ENCODE measurements around the gene HOXA7.

The HOXA7 gene

GRCh38 chr7:27145165-27145913, 11.1 kb downstream of the HOXA7 start:
- TF ChIP-seq SIN3A (IDR thresholded peaks at IDR 0.05; ENCODE audit: borderline replicate concordance, insufficient read depth, low read length) (no peak), FOXP2 (optimal IDR thresholded peaks at IDR 0.05; ENCODE audit: borderline replicate concordance, extremely low read depth, extremely low read length, insufficient read depth) (no peak), REST (IDR thresholded peaks at IDR 0.05; ENCODE audit: insufficient read depth in 1 of 2, low read depth in 2 of 2, low read length in 2 of 2) (no peak), TAF1 (IDR thresholded peaks at IDR 0.05; ENCODE audit: borderline replicate concordance, insufficient read depth, low read length) (no peak), POLR2AphosphoS5 (IDR thresholded peaks at IDR 0.05; ENCODE audit: low read depth, low read length) (no peak)

DNA sequence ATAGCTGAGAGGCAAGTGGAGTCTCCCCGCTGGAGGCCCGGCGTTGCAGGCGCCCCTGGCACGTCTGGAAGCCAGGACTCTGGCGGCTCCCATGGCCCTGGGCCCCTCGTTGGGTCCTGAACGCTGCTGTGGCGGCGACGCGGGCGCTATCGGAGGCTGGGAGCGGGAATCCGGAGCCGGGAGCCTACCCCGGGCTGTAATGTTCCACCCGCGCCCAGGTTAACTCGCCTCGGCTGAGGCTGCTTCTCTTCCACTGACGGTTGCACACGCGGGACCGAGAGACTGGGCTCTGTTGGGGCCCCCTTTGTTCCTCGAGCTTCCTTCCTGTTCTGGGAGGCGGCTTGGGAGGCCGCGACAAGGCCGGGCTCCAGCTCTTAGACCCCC, 11.7 kb downstream of the HOXA7 start:
- TF ChIP-seq FOXP2 (optimal IDR thresholded peaks at IDR 0.05; ENCODE audit: borderline replicate concordance, extremely low read depth, extremely low read length, insufficient read depth) (no peak), REST (IDR thresholded peaks at IDR 0.05; ENCODE audit: insufficient read depth in 1 of 2, low read depth in 2 of 2, low read length in 2 of 2) (no peak), TAF1 (IDR thresholded peaks at IDR 0.05; ENCODE audit: borderline replicate concordance, insufficient read depth, low read length) (no peak), SIN3A (IDR thresholded peaks at IDR 0.05; ENCODE audit: borderline replicate concordance, insufficient read depth, low read length) (no peak), POLR2AphosphoS5 (IDR thresholded peaks at IDR 0.05; ENCODE audit: low read depth, low read length) (no peak)

DNA sequence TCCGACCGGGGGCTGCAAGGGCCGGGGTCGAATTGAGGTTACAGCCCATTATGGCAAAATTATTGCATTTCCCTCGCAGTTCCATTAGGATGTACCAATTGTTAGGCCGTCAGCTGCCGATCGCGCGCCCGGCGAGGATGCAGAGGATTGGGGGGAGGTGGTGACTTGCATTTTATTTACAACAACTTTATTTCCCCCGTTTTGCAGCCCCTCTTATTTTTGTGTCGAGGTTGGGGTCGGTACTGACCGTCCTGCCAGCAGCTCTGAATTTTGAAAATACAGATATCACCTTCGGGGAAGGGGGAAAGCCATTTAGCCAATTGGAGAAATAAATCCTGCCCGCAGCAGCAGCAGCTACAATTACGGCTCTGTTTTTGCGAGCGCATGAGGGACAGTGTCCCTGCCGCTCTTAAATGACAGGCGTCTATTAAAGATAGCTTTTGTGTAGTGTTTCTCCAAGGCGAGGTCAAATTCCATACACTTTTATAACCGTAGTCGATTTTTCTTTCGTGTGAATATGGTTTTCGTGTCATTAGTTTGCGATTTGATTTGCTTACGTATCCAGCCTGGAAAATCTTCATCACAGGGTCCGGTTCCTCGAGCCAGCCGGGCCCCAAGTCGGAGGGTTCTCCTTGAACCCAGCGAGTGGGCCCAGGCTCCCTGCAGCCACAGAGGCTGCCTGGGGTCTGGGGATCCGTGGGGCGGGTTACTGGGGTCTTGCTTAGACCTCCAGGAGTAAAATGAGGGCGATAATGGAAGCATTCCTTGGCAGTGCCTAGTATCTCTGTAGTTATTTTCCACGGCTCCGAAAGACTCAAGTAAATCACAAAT, 12.3 kb downstream of the HOXA7 start:
- no peak for TF ChIP-seq REST (IDR thresholded peaks at IDR 0.05; ENCODE audit: insufficient read depth in 1 of 2, low read depth in 2 of 2, low read length in 2 of 2)
- no peak for TF ChIP-seq SIN3A (IDR thresholded peaks at IDR 0.05; ENCODE audit: borderline replicate concordance, insufficient read depth, low read length)
- TF ChIP-seq POLR2AphosphoS5 (IDR thresholded peaks at IDR 0.05; ENCODE audit: low read depth, low read length): no peak
- no peak for TF ChIP-seq TAF1 (IDR thresholded peaks at IDR 0.05; ENCODE audit: borderline replicate concordance, insufficient read depth, low read length)
- TF ChIP-seq FOXP2 (optimal IDR thresholded peaks at IDR 0.05; ENCODE audit: borderline replicate concordance, extremely low read depth, extremely low read length, insufficient read depth): no peak

DNA sequence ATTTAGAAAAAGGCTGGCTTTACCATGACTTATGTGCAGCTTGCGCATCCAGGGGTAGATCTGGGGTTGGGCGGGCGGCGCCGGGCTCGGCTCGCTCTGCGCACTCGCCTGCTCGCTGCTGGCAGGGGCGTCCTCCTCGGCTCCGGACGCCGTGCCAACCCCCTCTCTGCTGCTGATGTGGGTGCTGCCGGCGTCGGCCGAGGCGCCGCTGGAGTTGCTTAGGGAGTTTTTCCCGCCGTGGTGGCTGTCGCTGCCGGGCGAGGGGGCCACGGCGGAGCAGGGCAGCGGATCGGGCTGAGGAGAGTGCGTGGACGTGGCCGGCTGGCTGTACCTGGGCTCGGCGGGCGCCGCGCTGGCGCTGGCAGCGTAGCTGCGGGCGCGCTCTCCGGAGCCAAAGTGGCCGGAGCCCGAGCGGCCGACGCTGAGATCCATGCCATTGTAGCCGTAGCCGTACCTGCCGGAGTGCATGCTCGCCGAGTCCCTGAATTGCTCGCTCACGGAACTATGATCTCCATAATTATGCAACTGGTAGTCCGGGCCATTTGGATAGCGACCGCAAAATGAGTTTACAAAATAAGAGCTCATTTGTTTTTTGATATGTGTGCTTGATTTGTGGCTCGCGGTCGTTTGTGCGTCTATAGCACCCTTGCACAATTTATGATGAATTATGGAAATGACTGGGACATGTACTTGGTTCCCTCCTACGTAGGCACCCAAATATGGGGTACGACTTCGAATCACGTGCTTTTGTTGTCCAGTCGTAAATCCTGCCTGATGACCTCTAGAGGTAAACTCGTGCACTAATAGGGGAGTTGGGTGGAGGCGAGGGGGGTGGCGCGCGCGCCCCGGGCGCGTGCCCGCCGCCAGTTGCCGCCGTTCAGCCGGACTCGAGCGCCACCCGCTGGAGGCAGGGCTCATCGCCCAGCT, 13.2 kb downstream of the HOXA7 start, which contains the start of gene HOXA5:
TSS of gene HOXA5 (minus strand) at position 659 of the 927 bp plus-strand sequence. CDS start at position 585, 74 bp downstream.
- TF ChIP-seq SIN3A (IDR thresholded peaks at IDR 0.05; ENCODE audit: borderline replicate concordance, insufficient read depth, low read length): no peak
- TF ChIP-seq FOXP2 (optimal IDR thresholded peaks at IDR 0.05; ENCODE audit: borderline replicate concordance, extremely low read depth, extremely low read length, insufficient read depth): no peak
- no peak for TF ChIP-seq REST (IDR thresholded peaks at IDR 0.05; ENCODE audit: insufficient read depth in 1 of 2, low read depth in 2 of 2, low read length in 2 of 2)
- TF ChIP-seq TAF1 (IDR thresholded peaks at IDR 0.05; ENCODE audit: borderline replicate concordance, insufficient read depth, low read length): no peak
- no peak for TF ChIP-seq POLR2AphosphoS5 (IDR thresholded peaks at IDR 0.05; ENCODE audit: low read depth, low read length)
